Adipocyte (in vitro differentiated cells): Measurements from ENCODE around the gene EFHD2.

Source experiments
- DNase-seq: peaks from one replicate; pipeline ENCODE4 v3.0.0-alpha.2; 2015; ENCODE audit warnings: low read depth
- H3K27me3 ChIP-seq: replicated peaks from 2 replicates; pipeline ENCODE4 v1.7.0; 2013; ENCODE audit warnings: mild to moderate bottlenecking, low read length, moderate library complexity; ENCODE audit not compliant: control insufficient read depth, insufficient read depth
- H3K36me3 ChIP-seq: 2 replicates; pipeline ENCODE4 v1.7.0; 2013; ENCODE audit warnings: low read length, mild to moderate bottlenecking, moderate library complexity; ENCODE audit not compliant: control insufficient read depth, insufficient read depth, severe bottlenecking
- H3K4me1 ChIP-seq: 2 replicates; pipeline ENCODE4 v1.7.0; 2013; ENCODE audit warnings: mild to moderate bottlenecking, low read length, moderate library complexity; ENCODE audit not compliant: control insufficient read depth, insufficient read depth
- H3K4me3 ChIP-seq: 2 replicates; pipeline ENCODE4 v1.7.0; 2013; ENCODE audit warnings: mild to moderate bottlenecking, low read length, moderate library complexity
- H3K9ac ChIP-seq: 2 replicates; pipeline ENCODE4 v1.7.0; 2013; ENCODE audit warnings: mild to moderate bottlenecking, low read length, moderate library complexity
- H3K9me3 ChIP-seq: 2 replicates; pipeline ENCODE4 v1.7.0; 2013; ENCODE audit warnings: mild to moderate bottlenecking, low read length, moderate library complexity; ENCODE audit not compliant: control insufficient read depth

EFHD2 gene

GRCh38 chr1:15409388-15410222, at the start of gene EFHD2:
EFHD2 (plus strand) TSS chr1:15409888; CDS start chr1:15409972, 84 bp downstream.
- peak within 1 kb of the TSS; percentile 85 for H3K4me3 ChIP-seq
- H3K9ac ChIP-seq = peak within 1 kb of the TSS; percentile 86
- H3K36me3 ChIP-seq = no peaks in the 10 kb centered on the region
- peak; percentile 89 for DNase-seq
- peaks cover 32% of the 10 kb centered on the region for H3K4me1 ChIP-seq
- no peaks in the 10 kb centered on the region for H3K9me3 ChIP-seq
- no peaks in the 10 kb centered on the region for H3K27me3 ChIP-seq

DNA sequence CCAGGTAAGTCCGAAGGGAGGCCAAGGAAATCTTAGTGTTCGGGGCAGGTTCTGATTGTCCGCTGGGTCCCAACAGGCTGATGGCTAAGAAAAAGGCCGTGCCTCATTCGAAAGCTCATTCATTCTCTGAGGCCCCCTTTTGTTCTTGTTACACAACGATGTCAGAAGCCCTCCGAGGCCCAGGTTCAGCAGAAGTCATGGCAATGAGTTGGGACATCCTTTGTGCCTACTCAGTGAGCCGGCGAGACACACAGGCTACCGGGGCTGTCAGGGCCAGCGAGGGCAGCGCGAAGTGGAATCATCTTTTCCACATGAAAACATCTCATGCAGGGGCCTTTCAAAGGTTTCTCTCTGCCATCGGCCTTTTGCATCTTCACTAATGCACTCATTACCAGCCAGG, 49.0 kb upstream of the EFHD2 start:
- Histone ChIP-seq H3K4me3 (no peak overlapping the region), H3K27me3 (peaks cover 12% of the 10 kb centered on the region), H3K9me3 (no peaks in the 10 kb centered on the region), H3K36me3 (no peaks in the 10 kb centered on the region), H3K4me1 (peaks cover 11% of the 10 kb centered on the region), H3K9ac (no peak overlapping the region)
- DNase-seq = no peak

GRCh38 chr1:15362096-15362736, 47.5 kb upstream of the EFHD2 start:
- no peaks in the 10 kb centered on the region for H3K9me3 ChIP-seq
- H3K27me3 ChIP-seq = peaks cover 12% of the 10 kb centered on the region
- H3K36me3 ChIP-seq = no peaks in the 10 kb centered on the region
- DNase-seq = no peak
- no peak overlapping the region for H3K4me3 ChIP-seq
- H3K4me1 ChIP-seq = peaks cover 5% of the 10 kb centered on the region
- H3K9ac ChIP-seq = no peak overlapping the region

DNA sequence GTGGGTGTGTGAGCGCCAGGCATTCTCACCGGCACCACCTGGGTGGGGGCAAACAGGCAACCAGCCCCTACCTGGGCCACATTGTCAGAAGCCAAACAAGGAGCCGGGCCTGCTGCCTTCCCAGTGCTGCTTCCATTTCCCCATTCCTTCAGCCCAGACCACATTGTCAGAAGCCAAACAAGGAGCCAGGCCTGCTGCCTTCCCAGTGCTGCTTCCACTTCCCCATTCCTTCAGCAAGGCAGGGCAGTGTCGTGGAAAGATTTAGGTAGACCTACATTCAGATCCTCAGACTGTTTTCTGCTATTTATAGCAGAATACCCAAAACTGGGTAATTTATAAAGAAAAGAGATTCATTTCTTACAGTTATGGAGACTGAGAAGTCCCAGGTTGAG, 47.0 kb upstream of the EFHD2 start:
- no peak overlapping the region for H3K9ac ChIP-seq

DNA sequence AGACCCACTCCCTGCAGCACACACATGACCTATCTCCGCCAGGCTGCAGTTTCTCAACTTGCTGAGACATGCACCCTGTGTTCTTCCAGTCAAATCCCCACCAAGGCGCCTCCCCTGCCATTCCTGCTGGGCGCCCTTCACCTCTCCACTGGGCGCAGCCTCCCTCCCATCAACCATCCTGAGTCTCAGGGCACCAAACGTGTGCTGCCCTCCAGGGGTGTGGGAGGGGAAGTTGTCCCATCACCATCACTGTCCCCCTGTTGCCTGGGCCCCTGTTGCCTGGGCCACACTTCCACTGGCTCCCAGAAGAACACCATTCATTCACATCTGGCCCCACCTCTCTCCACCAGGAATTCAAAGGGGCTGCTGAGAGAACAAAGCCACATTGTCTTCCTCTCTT, 44.9 kb upstream of the EFHD2 start:
- Histone ChIP-seq H3K9ac (no peak overlapping the region), H3K27me3 (peaks cover 12% of the 10 kb centered on the region), H3K4me3 (no peak overlapping the region), H3K4me1 (peaks cover 5% of the 10 kb centered on the region), H3K36me3 (no peaks in the 10 kb centered on the region), H3K9me3 (no peaks in the 10 kb centered on the region)
- DNase-seq = no peak

More for the DNA sequence above, 47.0 kb upstream of the EFHD2 start:
- peaks cover 5% of the 10 kb centered on the region for H3K4me1 ChIP-seq
- no peaks in the 10 kb centered on the region for H3K36me3 ChIP-seq
- no peak overlapping the region for H3K4me3 ChIP-seq
- peaks cover 12% of the 10 kb centered on the region for H3K27me3 ChIP-seq
- DNase-seq = no peak
- no peaks in the 10 kb centered on the region for H3K9me3 ChIP-seq

DNA sequence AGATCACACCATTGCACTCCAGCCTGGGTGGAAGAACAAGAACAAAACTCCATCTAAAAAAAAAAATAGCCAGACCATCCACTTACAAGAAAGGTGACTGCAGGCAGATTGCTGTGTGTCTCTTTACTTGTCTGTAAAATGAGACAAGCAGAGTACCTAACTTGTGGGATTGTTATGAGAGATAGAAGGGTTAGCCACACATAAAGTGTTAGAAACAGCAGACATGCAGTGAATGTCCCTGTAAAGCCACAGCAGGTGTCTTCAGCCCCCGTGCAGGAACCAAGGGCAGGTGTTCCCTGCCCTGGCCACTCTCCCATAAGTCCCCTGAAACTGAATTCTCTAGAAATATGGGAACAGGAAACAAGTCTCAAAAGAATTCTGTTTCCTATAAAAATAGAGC, 40.8 kb upstream of the EFHD2 start:
- DNase-seq = no peak
- Histone ChIP-seq H3K36me3 (no peaks in the 10 kb centered on the region), H3K4me3 (no peak overlapping the region), H3K9me3 (no peaks in the 10 kb centered on the region), H3K9ac (no peak overlapping the region), H3K27me3 (peaks cover 7% of the 10 kb centered on the region), H3K4me1 (peaks cover 8% of the 10 kb centered on the region)

DNA sequence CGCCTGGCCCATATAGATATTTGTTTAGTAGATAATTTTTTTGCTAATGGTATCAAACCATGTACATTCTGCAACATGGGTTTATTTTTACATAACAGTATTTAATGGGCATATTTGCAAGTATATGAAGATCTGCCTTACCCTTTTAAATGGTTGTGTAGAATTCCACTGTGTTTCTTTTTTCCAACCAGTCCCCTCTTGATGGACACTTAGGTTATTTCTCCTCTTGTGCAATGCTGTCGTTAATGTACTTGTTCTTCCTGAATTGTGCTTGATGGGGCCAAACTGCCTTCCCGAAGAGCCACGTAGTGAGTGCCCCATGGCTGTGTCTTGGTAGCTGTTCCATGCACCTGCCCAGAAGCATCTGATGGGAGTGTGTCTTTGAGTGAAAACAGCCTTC, 39.4 kb upstream of the EFHD2 start:
- Histone ChIP-seq H3K4me1 (peaks cover 8% of the 10 kb centered on the region), H3K9ac (no peak overlapping the region)

GRCh38 chr1:15370781-15371520, 38.7 kb upstream of the EFHD2 start:
- Histone ChIP-seq H3K9ac (no peak overlapping the region), H3K36me3 (no peaks in the 10 kb centered on the region), H3K9me3 (no peaks in the 10 kb centered on the region), H3K27me3 (no peaks in the 10 kb centered on the region), H3K4me1 (peaks cover 8% of the 10 kb centered on the region), H3K4me3 (no peak overlapping the region)
- no peak for DNase-seq

More for the DNA sequence above, 39.4 kb upstream of the EFHD2 start:
- no peak for DNase-seq
- no peaks in the 10 kb centered on the region for H3K27me3 ChIP-seq
- no peaks in the 10 kb centered on the region for H3K36me3 ChIP-seq
- no peaks in the 10 kb centered on the region for H3K9me3 ChIP-seq
- no peak overlapping the region for H3K4me3 ChIP-seq

GRCh38 chr1:15371610-15372545, 37.8 kb upstream of the EFHD2 start:
- Histone ChIP-seq H3K4me3 (no peak overlapping the region), H3K4me1 (peaks cover 8% of the 10 kb centered on the region), H3K27me3 (no peaks in the 10 kb centered on the region), H3K9me3 (no peaks in the 10 kb centered on the region), H3K36me3 (no peaks in the 10 kb centered on the region), H3K9ac (no peak overlapping the region)
- DNase-seq = no peak

- no peak overlapping the region for H3K4me3 ChIP-seq
- DNase-seq = no peak
- H3K9ac ChIP-seq = no peak overlapping the region
- peaks cover 16% of the 10 kb centered on the region for H3K27me3 ChIP-seq
- H3K4me1 ChIP-seq = no peaks in the 10 kb centered on the region
- no peaks in the 10 kb centered on the region for H3K36me3 ChIP-seq
- H3K9me3 ChIP-seq = no peaks in the 10 kb centered on the region
Measured at GRCh38 chr1:15378729-15379128, 31.0 kb upstream of the EFHD2 start.
